ENCODE measurements around the gene RASGRF2.

DNA sequence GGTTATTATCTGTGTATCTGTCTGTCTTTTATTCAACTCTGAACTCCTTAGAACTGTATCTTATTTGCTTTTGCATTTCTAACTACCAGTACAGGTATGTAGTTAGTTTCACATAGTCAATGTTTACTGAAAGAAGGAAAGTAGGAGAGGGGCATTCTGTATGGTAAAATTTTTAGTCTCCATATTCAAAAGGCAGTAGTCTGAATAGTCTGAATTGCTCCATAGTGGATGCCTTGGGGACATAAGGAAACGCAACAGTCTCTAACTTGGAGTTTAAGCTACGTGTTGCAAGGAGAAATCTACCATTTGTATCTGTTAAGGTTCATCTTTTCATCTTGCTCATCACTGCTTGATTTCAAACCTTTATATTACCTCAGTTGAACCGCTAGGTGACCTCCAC is 26.2 kb downstream of the RASGRF2 start:
- TF ChIP-seq POLR2A (IDR thresholded peaks at IDR 0.05) (no peak), EP300 (IDR thresholded peaks at IDR 0.05) (no peak)
